Liver (tissue), 9 donors: ENCODE results near the gene CAP2. TPM values are rescaled to one million over a fixed set of nuclear protein-coding genes. Genes with fewer than 3 reads are reported as not detected.

Experiments
- DNase-seq: peaks from one replicate; pipeline ENCODE4 v3.0.0-alpha.2; 2017; ENCODE audit warnings: low spot score
- H3K27ac ChIP-seq, 2 donors: one replicate each; pipeline ENCODE4 v1.7.0; 2013; ENCODE audit warnings: inconsistent platforms in 2 of 2, low read length in 2 of 2, control low read depth in 1 of 2, low read depth in 1 of 2, mild to moderate bottlenecking in 1 of 2
- H3K27me3 ChIP-seq, 4 donors: one replicate each; pipeline versions ENCODE4 v1.6.1 to v1.7.0; 2013; ENCODE audit warnings: low read length in 3 of 4, inconsistent platforms in 1 of 4, mild to moderate bottlenecking in 1 of 4, moderate library complexity in 1 of 4; ENCODE audit not compliant: control insufficient read depth in 4 of 4, insufficient read depth in 4 of 4
- H3K36me3 ChIP-seq, 4 donors: one replicate each; pipeline versions ENCODE4 v1.6.1 to v1.7.0; 2013; ENCODE audit warnings: low read length in 3 of 4, mild to moderate bottlenecking in 3 of 4, low read depth in 1 of 4, moderate library complexity in 1 of 4; ENCODE audit not compliant: control insufficient read depth in 4 of 4, insufficient read depth in 3 of 4
- H3K4me1 ChIP-seq, 4 donors: one replicate each; pipeline versions ENCODE4 v1.6.1 to v1.7.0; 2013; ENCODE audit warnings: low read length in 3 of 4, mild to moderate bottlenecking in 3 of 4, moderate library complexity in 1 of 4; ENCODE audit not compliant: control insufficient read depth in 4 of 4, insufficient read depth in 4 of 4
- H3K4me3 ChIP-seq, 3 donors: one replicate each; pipeline versions ENCODE4 v1.6.1 to v1.7.0; 2013; ENCODE audit warnings: low read length in 3 of 3, control low read depth in 1 of 3, low read depth in 1 of 3, mild to moderate bottlenecking in 1 of 3
- H3K9ac ChIP-seq, 2 donors: one replicate each; pipeline ENCODE4 v1.7.0; 2013; ENCODE audit warnings: low read length in 2 of 2, mild to moderate bottlenecking in 2 of 2, moderate library complexity in 2 of 2, control low read depth in 1 of 2, low read depth in 1 of 2
- H3K9me3 ChIP-seq, 4 donors: one replicate each; pipeline versions ENCODE4 v1.6.1 to v1.7.0; 2013; ENCODE audit warnings: low read length in 3 of 4; ENCODE audit not compliant: control insufficient read depth in 4 of 4
- ATF3 ChIP-seq: IDR thresholded peaks from 2 replicates; pipeline ENCODE4 v1.6.1; 2016; ENCODE audit warnings: antibody characterized with exemption
- CTCF ChIP-seq: fragments of 150-350 bp; IDR thresholded peaks from 2 replicates; pipeline ENCODE4 v1.5.1; 2017; ENCODE audit warnings: improper control_type of control experiment, low read depth, low read length; ENCODE audit not compliant: missing input control
- EGR1 ChIP-seq, 2 donors: IDR thresholded peaks; 2 replicates each; pipeline ENCODE4 v1.6.1; 2016 to 2018; ENCODE audit warnings: antibody characterized with exemption in 2 of 2, low read depth in 2 of 2
- FOXA1 ChIP-seq: IDR thresholded peaks from 2 replicates; pipeline ENCODE4 v1.6.1; 2016; ENCODE audit warnings: antibody characterized with exemption
- FOXA2 ChIP-seq: IDR thresholded peaks from 2 replicates; pipeline ENCODE4 v1.6.1; 2016; ENCODE audit warnings: antibody characterized with exemption
- HNF4A ChIP-seq, 2 donors: conservative IDR thresholded peaks; 2 replicates each; pipeline ENCODE4 v1.6.1; 2016; ENCODE audit warnings: antibody characterized with exemption in 2 of 2, mild to moderate bottlenecking in 2 of 2
- HNF4G ChIP-seq: IDR thresholded peaks from 2 replicates; pipeline ENCODE4 v1.6.1; 2016; ENCODE audit warnings: antibody characterized with exemption
- MAX ChIP-seq: IDR thresholded peaks from 2 replicates; pipeline ENCODE4 v1.6.1; 2016; ENCODE audit warnings: antibody characterized with exemption
- RAD21 ChIP-seq, 2 donors: IDR thresholded peaks; 2 replicates each; pipeline ENCODE4 v1.6.1; 2016; ENCODE audit warnings: antibody characterized with exemption in 2 of 2, mild to moderate bottlenecking in 2 of 2
- REST ChIP-seq: IDR thresholded peaks from 2 replicates; pipeline ENCODE4 v1.6.1; 2016; ENCODE audit warnings: antibody characterized with exemption, mild to moderate bottlenecking
- RXRA ChIP-seq, 2 donors: IDR thresholded peaks; 2 replicates each; pipeline ENCODE4 v1.6.1; 2017 to 2018; ENCODE audit warnings: antibody characterized with exemption in 2 of 2, mild to moderate bottlenecking in 1 of 2
- SP1 ChIP-seq: IDR thresholded peaks from 2 replicates; pipeline ENCODE4 v1.6.1; 2018; ENCODE audit warnings: antibody characterized with exemption, mild to moderate bottlenecking
- TAF1 ChIP-seq: conservative IDR thresholded peaks from 2 replicates; pipeline ENCODE4 v1.6.1; 2016; ENCODE audit warnings: antibody characterized with exemption, mild to moderate bottlenecking
- YY1 ChIP-seq: IDR thresholded peaks from 2 replicates; pipeline ENCODE4 v1.6.1; 2016; ENCODE audit warnings: antibody characterized with exemption, mild to moderate bottlenecking
- WGBS: extraction: QIAGEN DNeasy Blood & Tissue Kit; methylation state at CpG from one replicate; pipeline ENCODE4 v1.1.7; 2013; 5-methylcytosine and 5-hydroxymethylcytosine counted together
- polyA plus RNA-seq, 2 donors: library from polyadenylated mRNA; stranded (reverse) in 1 of 2; unstranded in 1 of 2; fragments of 200-250 nt in 1 of 2; fragments of >200 nt in 1 of 2; fragmentation: Nextera tagmentation in 1 of 2; extraction: Ambion mirVana in 1 of 2; gene quantifications; one replicate each; pipeline versions ENCODE4 v1.2.1 to v1.2.3, GENCODE V29; 2013 to 2015
- total RNA-seq, 2 donors: library from RNA; depleted of rRNA; stranded (reverse); fragments of >200 nt; gene quantifications; one replicate each; pipeline ENCODE4 v1.2.3, GENCODE V29; 2014
- donor health status: healthy.
- donor health status: healthy.
- donor health status: healthy.
- donor health status: healthy.
- donor health status: healthy.

The CAP2 gene
- total and polyA plus RNA-seq, 4 donors, result 1.2 to 6.4 (median 2.5) TPM

- H3K4me1 ChIP-seq, result peaks cover 5 to 29% (median 14%) of the 10 kb centered on the region in 4 donors
- H3K4me3 ChIP-seq, result peak overlapping the region; percentile 83 to 90 (median 85)
- H3K27ac ChIP-seq, result peak overlapping the region; percentile 97 to 98
- H3K9me3 ChIP-seq, result no peaks in the 10 kb centered on the region
- WGBS, result under 1% methylated on average over 77 of the region's 77 CpGs
- no peaks in the 10 kb centered on the region for H3K27me3 ChIP-seq
- peak; percentile 65 for DNase-seq
- TF ChIP-seq YY1 (peak; percentile 17), EGR1 (IDR thresholded peaks at IDR 0.05; ENCODE audit: low read depth in 2 of 2) (peak in 1 of 2 donors; percentile 56), MAX (no peak), FOXA2 (no peak)
- H3K9ac ChIP-seq, result peak overlapping the region; percentile 93 to 99
- peaks cover 0 to 6% (median 1%) of the 10 kb centered on the region in 4 donors for H3K36me3 ChIP-seq
These were observed 207.4 kb downstream of the CAP2 start for GRCh38 chr6:17600527-17601385.

GRCh38 chr6:17601386-17601703 lies 207.9 kb downstream of the CAP2 start:
- 7% methylated on average over 5 of the region's 5 CpGs for WGBS
- Histone ChIP-seq H3K4me3 (peak overlapping the region; percentile 83 to 90 (median 85)), H3K9me3 (no peaks in the 10 kb centered on the region), H3K9ac (peak overlapping the region; percentile 93 to 99), H3K27ac (peak overlapping the region; percentile 97 to 98), H3K4me1 (peaks cover 7 to 29% (median 15%) of the 10 kb centered on the region in 4 donors), H3K36me3 (peaks cover 0 to 8% (median 1%) of the 10 kb centered on the region in 4 donors), H3K27me3 (no peaks in the 10 kb centered on the region)
- TF ChIP-seq MAX (no peak), REST (peak; percentile 7), TAF1 (no peak), YY1 (no peak), HNF4A (conservative IDR thresholded peaks at IDR 0.05) (peak in 1 of 2 donors; percentile 4), FOXA1 (no peak), ATF3 (no peak)
- DNase-seq, result no peak

GRCh38 chr6:17602888-17603287 lies 209.5 kb downstream of the CAP2 start:
- Histone ChIP-seq H3K9ac (peak overlapping the region in 1 of 2 donors; percentile 8), H3K36me3 (peaks cover 2 to 12% (median 4%) of the 10 kb centered on the region in 4 donors), H3K9me3 (no peaks in the 10 kb centered on the region), H3K27ac (peak overlapping the region; percentile 37 to 97), H3K27me3 (no peaks in the 10 kb centered on the region), H3K4me3 (no peak overlapping the region), H3K4me1 (peaks cover 10 to 32% (median 21%) of the 10 kb centered on the region in 4 donors)
- 1% methylated on average over 1 of the region's 1 CpG for WGBS
- DNase-seq, result no peak
- TF ChIP-seq REST (peak; percentile 68), HNF4G (peak; percentile 39), RAD21 (IDR thresholded peaks at IDR 0.05) (peak; percentile 30 to 35), TAF1 (peak; percentile 94), HNF4A (conservative IDR thresholded peaks at IDR 0.05) (peak; percentile 69 to 70), CTCF (no peak), MAX (no peak), RXRA (IDR thresholded peaks at IDR 0.05) (peak; percentile 59 to 61), SP1 (peak; percentile 75), FOXA1 (peak; percentile 13)
